Activated CD4-positive, alpha-beta T cell treated with anti-CD3 and anti-CD28 coated beads for 48 hours (primary cell): ENCODE data around the gene XRCC1.
"Not testable (repeated sequence)": the region's sequence is repeated elsewhere in the genome, so short reads cannot be mapped to it uniquely, and the experiment has no call there.

Experiments
- DNase-seq: peaks from one replicate; pipeline ENCODE4 v3.0.0-alpha.2; 2020

Gene XRCC1

GRCh38 chr19:43541920-43542650 is 33.2 kb downstream of the XRCC1 start:
- no peak for DNase-seq

GRCh38 chr19:43540381-43540780 is 34.9 kb downstream of the XRCC1 start:
- no peak for DNase-seq

- no peak for DNase-seq
Observed at GRCh38 chr19:43538922-43539321, 36.4 kb downstream of the XRCC1 start.

- DNase-seq: peak; percentile 39
Observed at GRCh38 chr19:43534816-43535761, 40.2 kb downstream of the XRCC1 start.

- no peak for DNase-seq
Observed at GRCh38 chr19:43534305-43534815, 41.0 kb downstream of the XRCC1 start.

DNA sequence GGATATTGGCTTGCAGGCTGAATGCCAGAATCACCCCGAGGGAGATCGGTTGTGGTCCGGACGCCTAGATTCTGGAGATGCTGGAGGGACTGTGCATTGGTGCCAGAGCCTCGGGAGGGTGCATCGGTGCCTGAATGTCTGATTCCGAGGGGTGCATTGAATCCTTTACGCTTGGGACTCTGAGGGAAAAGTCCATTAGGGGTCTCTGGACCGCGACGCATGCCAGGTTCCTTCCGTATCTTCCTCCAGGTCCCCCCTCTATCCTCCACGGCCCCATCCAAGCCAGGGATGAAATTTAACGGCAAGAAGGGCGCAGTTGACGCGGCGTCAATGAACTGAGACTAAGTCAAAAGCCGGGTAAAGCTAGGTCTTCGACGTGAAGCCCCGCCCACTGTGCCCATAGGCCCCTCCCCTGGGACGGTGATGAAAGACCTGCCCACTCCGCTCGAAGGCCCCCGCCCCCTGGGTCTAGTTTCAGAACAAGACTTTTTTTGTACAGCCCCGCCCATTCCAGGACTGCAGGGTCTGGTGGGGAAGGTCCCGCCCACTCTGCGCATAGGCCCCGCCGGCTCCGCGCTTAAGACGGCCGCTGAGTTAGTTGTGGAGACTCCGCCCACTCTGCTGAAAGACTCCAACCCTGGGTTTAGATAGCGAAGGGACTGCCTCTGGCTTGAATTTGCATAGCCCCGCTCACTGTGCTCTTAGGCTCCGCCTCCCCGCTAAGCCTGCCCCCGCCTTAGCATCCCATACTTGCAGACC is 41.6 kb downstream of the XRCC1 start:
- DNase-seq: peak; percentile 99

- peak; percentile 94 for DNase-seq
Observed at GRCh38 chr19:43532962-43533545, 42.3 kb downstream of the XRCC1 start, which contains the start of gene ZNF575. ZNF575 (plus strand) TSS chr19:43533188; CDS start chr19:43534423, 1,235 bp downstream.

- no peak for DNase-seq
Observed at GRCh38 chr19:43532571-43532961, 42.8 kb downstream of the XRCC1 start.

GRCh38 chr19:43527860-43528622 is 47.3 kb downstream of the XRCC1 start:
- DNase-seq: no peak

GRCh38 chr19:43526884-43527859 is 48.2 kb downstream of the XRCC1 start, which contains the start of gene ETHE1:
ETHE1 (minus strand) TSS chr19:43527201; CDS start chr19:43527177, 24 bp downstream.
- DNase-seq: peak; percentile 86

DNA sequence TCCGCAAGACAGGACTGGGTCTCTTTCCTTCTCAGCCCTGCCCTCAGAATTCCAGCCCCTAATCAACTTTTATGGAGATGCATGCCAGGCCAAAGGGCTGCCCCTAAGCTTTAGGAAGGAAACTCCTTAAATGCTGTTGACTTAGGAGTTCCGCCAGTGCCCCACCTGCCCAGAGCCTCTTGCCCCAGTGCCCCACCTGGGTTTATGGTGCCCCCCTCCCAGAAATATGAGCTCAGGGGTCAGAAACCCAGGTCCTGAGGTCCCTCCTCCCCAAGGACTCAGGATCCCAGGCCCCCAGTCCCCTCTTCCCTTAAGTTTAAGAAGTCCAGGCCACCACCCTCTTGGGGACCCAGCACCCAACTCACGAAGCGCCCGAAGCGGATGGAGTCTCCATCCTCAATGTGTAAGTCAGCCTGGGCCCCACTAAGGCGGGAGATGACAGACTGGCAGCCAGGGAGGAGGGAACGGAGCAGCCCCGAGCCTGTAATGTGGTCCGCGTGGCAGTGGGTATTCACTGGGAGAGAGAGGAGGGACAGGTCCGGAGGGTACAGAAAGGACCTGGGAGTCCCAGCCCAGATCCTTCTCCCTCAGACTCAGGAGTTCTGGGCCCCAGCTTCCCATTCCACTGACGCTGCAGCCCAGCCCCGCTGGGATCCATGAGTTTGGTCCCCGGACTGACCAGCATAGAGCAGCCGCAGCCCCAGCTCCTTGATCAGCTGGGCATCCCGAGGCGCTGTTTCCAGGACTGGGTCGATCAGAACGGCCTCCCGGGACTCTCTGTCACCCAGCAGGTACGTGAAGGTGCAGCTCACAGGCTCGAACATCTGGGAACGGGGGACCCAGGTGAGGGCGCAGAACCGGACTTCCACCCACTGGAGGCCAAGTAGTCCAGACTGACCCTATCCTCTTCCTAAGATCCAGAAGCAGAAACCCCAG is 49.2 kb downstream of the XRCC1 start:
- DNase-seq: peak; percentile 60

- DNase-seq: peak; percentile 50
Observed at GRCh38 chr19:43524922-43525835, 50.1 kb downstream of the XRCC1 start.

GRCh38 chr19:43523696-43524095 is 51.6 kb downstream of the XRCC1 start:
- DNase-seq: not testable (repeated sequence)

DNA sequence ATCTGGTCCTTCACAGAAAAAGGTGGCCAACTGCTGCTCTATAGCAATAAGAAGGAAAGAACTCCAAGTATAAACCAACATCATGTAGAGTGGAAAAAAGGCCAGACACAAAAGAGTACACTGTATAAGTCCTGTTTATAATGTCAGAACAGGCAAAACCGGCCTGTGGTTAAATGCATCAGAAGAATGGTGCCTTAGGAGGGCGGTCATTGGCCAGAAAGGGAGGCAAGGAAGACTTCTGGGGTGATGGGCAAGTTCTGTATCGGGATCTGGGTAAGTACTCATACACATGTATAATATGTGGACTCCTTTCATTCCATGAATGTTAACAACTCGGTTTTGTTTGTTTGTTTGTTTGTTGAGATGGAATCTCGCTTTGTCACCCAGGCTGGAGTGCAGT is 52.4 kb downstream of the XRCC1 start:
- DNase-seq: no peak

- DNase-seq: peak; percentile 89
Observed at GRCh38 chr19:43519436-43520088, 55.8 kb downstream of the XRCC1 start.

DNA sequence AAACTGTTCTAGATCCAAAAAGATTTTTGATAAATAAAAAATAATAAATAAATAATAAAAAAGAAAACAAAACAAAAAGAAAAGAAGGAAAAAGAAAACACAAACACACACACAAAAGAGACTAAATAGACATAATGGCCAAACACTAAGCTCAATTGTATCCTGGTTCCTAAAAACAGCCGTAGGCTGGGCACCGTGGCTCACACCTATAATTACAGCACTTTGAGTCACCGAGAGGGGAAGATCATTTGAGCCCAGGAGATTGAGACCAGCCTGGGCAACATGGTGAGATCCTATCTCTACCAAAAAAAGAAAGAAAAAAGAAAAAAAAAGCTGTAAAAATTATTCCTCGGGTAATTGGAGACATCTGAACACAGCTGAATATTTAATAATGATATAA is 57.3 kb downstream of the XRCC1 start:
- no peak for DNase-seq

- DNase-seq: not testable (repeated sequence)
Observed at GRCh38 chr19:43512399-43512798, 62.9 kb downstream of the XRCC1 start.
